CD14-positive monocyte (primary cell): ENCODE results near the gene ARRDC1. TPM values are rescaled to one million over a fixed set of nuclear protein-coding genes. Genes with fewer than 3 reads are reported as not detected.

Source experiments
- DNase-seq, 3 donors: peaks; one replicate each; pipeline ENCODE4 v3.0.0-alpha.2; 2011 to 2022
- H2AFZ ChIP-seq: 2 replicates; pipeline ENCODE4 v1.6.0; 2012; ENCODE audit warnings: mild to moderate bottlenecking, low read depth, low read length, inconsistent platforms; ENCODE audit not compliant: insufficient read depth, poor library complexity, severe bottlenecking
- H3K27ac ChIP-seq, 2 donors: 1 replicate in 1 of 2; 2 replicates in 1 of 2; pipeline ENCODE4 v1.5.1; 2012 to 2013; ENCODE audit warnings: low read length in 2 of 2, control low read depth in 1 of 2, inconsistent platforms in 1 of 2, low read depth in 1 of 2, mild to moderate bottlenecking in 1 of 2
- H3K27me3 ChIP-seq, 2 donors: one replicate each; pipeline versions ENCODE4 v1.6.0 to v1.6.1; 2011 to 2013; ENCODE audit warnings: low read length in 2 of 2; ENCODE audit not compliant: control insufficient read depth in 2 of 2, insufficient read depth in 2 of 2
- H3K36me3 ChIP-seq, 2 donors: replicated peaks in 1 of 2; 1 replicate in 1 of 2; 2 replicates in 1 of 2; pipeline versions ENCODE4 v1.5.1 to v1.6.1; 2012 to 2013; ENCODE audit warnings: low read length in 2 of 2, control low read depth in 1 of 2, inconsistent platforms in 1 of 2, mild to moderate bottlenecking in 1 of 2; ENCODE audit not compliant: insufficient read depth in 2 of 2, control insufficient read depth in 1 of 2
- H3K4me1 ChIP-seq, 2 donors: 1 replicate in 1 of 2; 2 replicates in 1 of 2; pipeline versions ENCODE4 v1.5.1 to v1.6.1; 2012 to 2013; ENCODE audit warnings: low read length in 2 of 2, control low read depth in 1 of 2, inconsistent platforms in 1 of 2, mild to moderate bottlenecking in 1 of 2, moderate library complexity in 1 of 2; ENCODE audit not compliant: insufficient read depth in 2 of 2, control insufficient read depth in 1 of 2
- H3K4me2 ChIP-seq: replicated peaks from 2 replicates; pipeline ENCODE3; 2012; ENCODE audit warnings: low read length, moderate library complexity, mild to moderate bottlenecking; ENCODE audit not compliant: poor library complexity, severe bottlenecking; ENCODE audit errors: extremely low read depth
- H3K4me3 ChIP-seq, 3 experiments: fragments of 200-600 bp in 1 of 3; sonication (generic) in 1 of 3; replicated peaks in 1 of 3; 1 replicate in 2 of 3; 2 replicates in 1 of 3; pipeline ENCODE4 v1.5.1; 2011 to 2013; ENCODE audit warnings: low read length in 3 of 3, mild to moderate bottlenecking in 3 of 3, control low read depth in 2 of 3, low read depth in 2 of 3, inconsistent platforms in 1 of 3, moderate library complexity in 1 of 3
- H3K79me2 ChIP-seq: 2 replicates; pipeline ENCODE4 v1.6.0; 2012; ENCODE audit warnings: mild to moderate bottlenecking, control low read depth, inconsistent platforms, low read length, moderate library complexity; ENCODE audit not compliant: insufficient read depth
- H3K9ac ChIP-seq: 2 replicates; pipeline ENCODE4 v1.6.0; 2017; ENCODE audit warnings: low read length, mild to moderate bottlenecking; ENCODE audit not compliant: insufficient read depth, poor library complexity, severe bottlenecking
- H3K9me3 ChIP-seq, 2 donors: replicated peaks in 1 of 2; 1 replicate in 1 of 2; 2 replicates in 1 of 2; pipeline versions ENCODE4 v1.5.1 to v1.6.1; 2012 to 2013; ENCODE audit warnings: low read length in 2 of 2, control low read depth in 1 of 2; ENCODE audit not compliant: control insufficient read depth in 1 of 2, insufficient read depth in 1 of 2
- H4K20me1 ChIP-seq: 2 replicates; pipeline ENCODE4 v1.6.0; 2012; ENCODE audit warnings: mild to moderate bottlenecking, low read length, control low read depth, moderate library complexity; ENCODE audit not compliant: insufficient read depth
- H3K27ac Mint-ChIP-seq, 7 donors: one replicate each; pipeline ENCODE4 v1.8.0; 2020; ENCODE audit warnings: mild to moderate bottlenecking in 7 of 7, mixed read lengths in 7 of 7, moderate library complexity in 6 of 7, inconsistent platforms in 2 of 7
- H3K27me3 Mint-ChIP-seq, 3 donors: one replicate each; pipeline ENCODE4 v1.8.0; 2021 to 2022; ENCODE audit warnings: low read depth in 3 of 3, mild to moderate bottlenecking in 3 of 3, mixed read lengths in 3 of 3, moderate library complexity in 3 of 3, inconsistent platforms in 1 of 3
- H3K36me3 Mint-ChIP-seq, 2 donors: one replicate each; pipeline ENCODE4 v1.8.0; 2020; ENCODE audit warnings: mixed read lengths in 2 of 2, inconsistent platforms in 1 of 2, mild to moderate bottlenecking in 1 of 2
- H3K4me1 Mint-ChIP-seq: one replicate; pipeline ENCODE4 v1.8.0; 2020; ENCODE audit warnings: mild to moderate bottlenecking, mixed read lengths
- H3K4me3 Mint-ChIP-seq, 2 donors: one replicate each; pipeline ENCODE4 v1.8.0; 2020; ENCODE audit warnings: mild to moderate bottlenecking in 2 of 2, mixed read lengths in 2 of 2, moderate library complexity in 1 of 2
- H3K9me3 Mint-ChIP-seq, 7 donors: one replicate each; pipeline ENCODE4 v1.8.0; 2020 to 2022; ENCODE audit warnings: mixed read lengths in 7 of 7, mild to moderate bottlenecking in 6 of 7, moderate library complexity in 6 of 7, inconsistent platforms in 2 of 7
- CTCF ChIP-seq: fragments of 200-600 bp; IDR thresholded peaks from one replicate; pipeline ENCODE4 v1.8.0; 2022; ENCODE audit warnings: antibody characterized with exemption, mild to moderate bottlenecking
- WGBS: methylation state at CpG from one replicate; pipeline ENCODE4 v1.1.5; 2013; ENCODE audit warnings: missing lambda C conversion rate; ENCODE audit not compliant: insufficient coverage; 5-methylcytosine and 5-hydroxymethylcytosine counted together
- intact Hi-C, 2 donors: fragments of 100-400 bp; cut with micrococcal nuclease; formaldehyde crosslinking; loops; one replicate each; pipeline versions ENCODE4 v1.15.0 to v1.15.1; 2023
- polyA plus RNA-seq, 3 donors: library from polyadenylated mRNA; depleted of rRNA in 1 of 3; unstranded in 2 of 3; stranded (reverse) in 1 of 3; fragments of 300-500 nt in 2 of 3; fragments of >200 nt in 1 of 3; fragmentation: Illumina TruSeq in 2 of 3; gene quantifications; 1 replicate in 2 of 3; 2 replicates in 1 of 3; pipeline ENCODE4 v1.2.3, GENCODE V29; 2012 to 2021

ARRDC1 gene
- polyA plus RNA-seq, 3 donors: 83.2 to 454 (median 87.6) TPM

- Histone ChIP-seq H3K4me1 (peaks cover 43 to 56% of the 10 kb centered on the region in 2 donors), H3K27ac (peak overlapping the region; percentile 74 to 86), H3K27me3 (no peaks in the 10 kb centered on the region), H3K4me2 (peak overlapping the region; percentile 83), H3K9me3 (no peaks in the 10 kb centered on the region), H4K20me1 (peaks cover 72% of the 10 kb centered on the region), H3K79me2 (peaks cover 83% of the 10 kb centered on the region), H2AFZ (peak overlapping the region; percentile 55), H3K36me3 (peaks cover 3 to 31% of the 10 kb centered on the region in 2 donors), H3K9ac (peak overlapping the region; percentile 55), H3K4me3 (peak overlapping the region; percentile 23 to 77 (median 27))
- intact Hi-C loops: no loop called here
- Mint-ChIP-seq H3K36me3 (peaks cover 34 to 53% of the 10 kb centered on the region in 2 donors), H3K4me1 (peaks cover 53% of the 10 kb centered on the region), H3K4me3 (peak overlapping the region; percentile 86 to 94), H3K27ac (peak overlapping the region; percentile 81 to 97 (median 93)), H3K9me3 (no peaks in the 10 kb centered on the region), H3K27me3 (peaks cover 0 to 2% (median 2%) of the 10 kb centered on the region in 3 donors)
- 6% methylated on average over 13 of the region's 15 CpGs for WGBS
- DNase-seq: peak; percentile 23 to 44 (median 33)
- no peak for TF ChIP-seq CTCF
Observed at GRCh38 chr9:137647096-137647714, 41.7 kb downstream of the ARRDC1 start.

DNA sequence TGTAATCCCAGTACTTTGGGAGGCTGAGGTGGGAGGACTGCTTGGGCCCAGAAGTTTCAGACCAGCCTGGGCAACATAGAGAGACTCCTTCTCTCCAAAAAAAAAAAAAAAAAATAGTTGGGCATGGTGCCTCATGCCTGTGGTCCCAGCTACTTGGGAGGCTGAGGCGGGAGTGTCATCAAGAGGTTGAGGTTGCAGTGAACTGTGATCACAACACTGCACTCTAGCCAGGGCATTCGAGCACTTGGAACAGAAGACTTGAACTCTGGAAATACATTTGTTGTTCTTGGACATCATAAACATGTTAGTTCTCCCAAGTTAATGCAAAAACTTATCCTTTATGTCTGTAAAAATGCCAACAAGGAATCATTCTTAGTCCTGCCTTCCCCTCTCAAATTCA is 42.9 kb downstream of the ARRDC1 start:
- Histone ChIP-seq H3K36me3 (peaks cover 8 to 37% of the 10 kb centered on the region in 2 donors), H3K9ac (no peak overlapping the region), H3K4me2 (no peak overlapping the region), H3K79me2 (peaks cover 80% of the 10 kb centered on the region), H3K9me3 (no peaks in the 10 kb centered on the region), H3K4me3 (no peak overlapping the region), H2AFZ (no peak overlapping the region), H3K27ac (peak overlapping the region; percentile 36 to 86), H3K27me3 (no peaks in the 10 kb centered on the region), H4K20me1 (peaks cover 72% of the 10 kb centered on the region), H3K4me1 (peaks cover 43 to 56% of the 10 kb centered on the region in 2 donors)
- DNase-seq: no peak
- peaks cover 0 to 2% (median 2%) of the 10 kb centered on the region in 3 donors for H3K27me3 Mint-ChIP-seq
- H3K27ac Mint-ChIP-seq: peak overlapping the region in 2 of 7 donors; percentile 77 to 97
- intact Hi-C loops: no loop called here
- H3K9me3 Mint-ChIP-seq: no peaks in the 10 kb centered on the region
- H3K4me3 Mint-ChIP-seq: no peak overlapping the region
- peaks cover 32 to 57% of the 10 kb centered on the region in 2 donors for H3K36me3 Mint-ChIP-seq
- peaks cover 53% of the 10 kb centered on the region for H3K4me1 Mint-ChIP-seq
- no peak for TF ChIP-seq CTCF
- WGBS: 100% methylated on average over 1 of the region's 2 CpGs
